Measurements from ENCODE around the gene YAE1.

- TF ChIP-seq CTCF (conservative IDR thresholded peaks at IDR 0.05; ENCODE audit: low read depth, low read length) (no peak), EZH2 (IDR thresholded peaks at IDR 0.05; ENCODE audit: borderline replicate concordance, low read depth, low read length, poor library complexity, severe bottlenecking) (no peak)
Measured at GRCh38 chr7:39583539-39583938, 17.3 kb downstream of the YAE1 start.

Measured in A673 (cell line).